ENCODE measurements around the gene SAE1.

DNA sequence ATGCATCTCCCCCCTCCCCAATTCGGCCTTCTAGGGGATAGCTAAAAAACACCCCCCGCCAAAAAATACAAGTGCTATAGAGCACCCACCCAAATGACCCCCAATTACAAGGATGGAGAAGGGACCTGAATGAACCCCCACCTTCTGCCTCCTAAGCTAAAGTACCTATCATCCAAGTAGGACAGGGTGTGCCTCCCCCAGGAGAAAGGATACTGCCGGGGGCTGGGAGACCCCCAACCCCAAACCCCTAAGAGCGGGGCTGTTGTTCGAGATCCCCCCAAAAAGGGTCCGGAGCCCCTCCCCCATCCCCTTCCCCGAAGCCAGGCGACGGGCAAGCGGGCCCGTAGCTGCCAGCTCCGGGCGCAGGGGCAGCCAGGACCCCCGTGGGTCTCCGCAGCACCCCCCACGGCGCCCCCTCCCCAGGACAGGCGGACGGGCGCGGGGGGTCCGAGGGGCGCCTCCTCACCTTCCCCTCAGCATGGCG is 18.9 kb upstream of the SAE1 start:
- TF ChIP-seq POLR2A (IDR thresholded peaks at IDR 0.05) = no peak
- TF ChIP-seq, protein P1, sequence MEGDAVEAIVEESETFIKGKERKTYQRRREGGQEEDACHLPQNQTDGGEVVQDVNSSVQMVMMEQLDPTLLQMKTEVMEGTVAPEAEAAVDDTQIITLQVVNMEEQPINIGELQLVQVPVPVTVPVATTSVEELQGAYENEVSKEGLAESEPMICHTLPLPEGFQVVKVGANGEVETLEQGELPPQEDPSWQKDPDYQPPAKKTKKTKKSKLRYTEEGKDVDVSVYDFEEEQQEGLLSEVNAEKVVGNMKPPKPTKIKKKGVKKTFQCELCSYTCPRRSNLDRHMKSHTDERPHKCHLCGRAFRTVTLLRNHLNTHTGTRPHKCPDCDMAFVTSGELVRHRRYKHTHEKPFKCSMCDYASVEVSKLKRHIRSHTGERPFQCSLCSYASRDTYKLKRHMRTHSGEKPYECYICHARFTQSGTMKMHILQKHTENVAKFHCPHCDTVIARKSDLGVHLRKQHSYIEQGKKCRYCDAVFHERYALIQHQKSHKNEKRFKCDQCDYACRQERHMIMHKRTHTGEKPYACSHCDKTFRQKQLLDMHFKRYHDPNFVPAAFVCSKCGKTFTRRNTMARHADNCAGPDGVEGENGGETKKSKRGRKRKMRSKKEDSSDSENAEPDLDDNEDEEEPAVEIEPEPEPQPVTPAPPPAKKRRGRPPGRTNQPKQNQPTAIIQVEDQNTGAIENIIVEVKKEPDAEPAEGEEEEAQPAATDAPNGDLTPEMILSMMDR (IDR thresholded peaks at IDR 0.05) = no peak
- TF ChIP-seq POLR2AphosphoS5 (IDR thresholded peaks at IDR 0.05) = no peak

Data from breast epithelium (tissue), 3 donors.